ENCODE results near the gene TMEM25. TPM values are rescaled to one million over a fixed set of nuclear protein-coding genes. Genes with fewer than 3 reads are reported as not detected.
"Not testable (repeated sequence)": the region's sequence is repeated elsewhere in the genome, so short reads cannot be mapped to it uniquely, and the experiment has no call there.

Gene TMEM25
- polyA plus RNA-seq, 4 donors: 24.5 to 34.1 (median 30.4) TPM

DNA sequence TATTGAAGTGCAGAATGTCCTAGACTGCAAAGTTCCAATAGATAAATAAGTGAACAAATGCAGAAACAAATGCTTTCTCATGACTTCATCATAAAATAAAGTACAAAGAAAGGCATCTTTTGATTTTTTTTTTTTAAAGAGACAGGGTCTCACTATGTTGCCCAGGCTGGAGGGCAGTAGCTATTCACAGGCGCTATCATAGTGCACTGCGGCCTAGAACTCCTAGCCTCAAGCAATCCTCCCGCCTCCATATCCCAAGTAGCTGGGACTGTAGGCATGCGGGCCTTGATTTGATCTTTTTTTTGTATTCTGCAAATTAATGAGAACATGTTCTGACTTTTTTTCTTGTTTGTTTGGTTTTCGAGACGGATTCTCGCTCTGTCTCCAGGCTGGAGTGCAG is 43.6 kb downstream of the TMEM25 start:
- no peak for DNase-seq (ENCODE audit: low read depth in 4 of 4, low spot score in 2 of 4)

DNA sequence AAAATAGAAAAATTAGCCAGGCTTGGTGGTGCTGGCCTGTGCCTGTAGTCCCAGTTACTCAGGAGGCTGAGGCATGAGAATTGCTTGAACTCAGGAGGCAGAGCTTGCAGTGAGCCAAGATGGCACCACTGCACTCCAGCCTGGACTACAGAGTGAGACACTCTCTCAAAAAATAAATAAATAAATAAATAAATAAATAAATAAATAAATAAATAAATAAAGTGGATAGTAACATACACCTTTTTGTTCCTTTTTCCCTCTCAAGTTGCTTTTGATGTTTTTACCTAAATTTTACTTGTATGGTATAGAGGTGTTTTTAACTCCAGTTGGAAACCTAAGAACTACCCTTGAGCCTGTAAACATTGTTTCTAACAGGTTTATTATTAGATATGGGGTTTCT is 47.0 kb downstream of the TMEM25 start:
- not testable (repeated sequence) for DNase-seq (ENCODE audit: low read depth in 4 of 4, low spot score in 2 of 4)

DNA sequence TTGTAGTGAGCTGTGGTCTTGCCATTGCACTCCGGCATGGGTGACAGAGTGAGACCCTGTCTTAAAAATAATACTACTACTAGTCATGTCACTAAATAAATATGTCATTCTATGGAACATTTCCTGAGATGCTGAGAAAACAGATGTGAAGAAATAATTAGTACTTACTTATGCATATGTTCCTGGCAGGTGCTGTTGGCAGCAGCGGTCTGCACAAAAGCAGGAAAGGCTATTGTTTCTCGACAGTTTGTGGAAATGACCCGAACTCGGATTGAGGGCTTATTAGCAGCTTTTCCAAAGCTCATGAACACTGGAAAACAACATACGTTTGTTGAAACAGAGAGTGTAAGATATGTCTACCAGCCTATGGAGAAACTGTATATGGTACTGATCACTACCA is 50.1 kb downstream of the TMEM25 start:
- no peak for DNase-seq (ENCODE audit: low read depth in 4 of 4, low spot score in 2 of 4)

Other genes starting within 250 kb of the TMEM25 start
- gene CD3E, start 226.5 kb upstream of the TMEM25 start, polyA plus RNA-seq (ENCODE audit: insufficient read length in 4 of 4): under 1 TPM; 0.28 to 0.51 (median 0.38) TPM
- under 1 TPM in 2 of 4 donors, not detected in 2; 0.22 to 0.38 TPM for gene CD3D, start 188.5 kb upstream of the TMEM25 start, polyA plus RNA-seq (ENCODE audit: insufficient read length in 4 of 4)
- under 1 TPM; 0.18 to 0.24 (median 0.21) TPM for gene CD3G, start 186.8 kb upstream of the TMEM25 start, polyA plus RNA-seq (ENCODE audit: insufficient read length in 4 of 4)
- gene UBE4A, start 171.6 kb upstream of the TMEM25 start, polyA plus RNA-seq (ENCODE audit: insufficient read length in 4 of 4): 10 to 100 TPM; 30.2 to 50.1 (median 39.8) TPM
- gene ATP5MG, start 129.6 kb upstream of the TMEM25 start, polyA plus RNA-seq (ENCODE audit: insufficient read length in 4 of 4): 100 to 1,000 TPM; 381 to 539 (median 454) TPM
- 10 to 100 TPM; 31.8 to 54.5 (median 44.2) TPM for gene KMT2A, start 94.7 kb upstream of the TMEM25 start, polyA plus RNA-seq (ENCODE audit: insufficient read length in 4 of 4)
- 1 to 10 TPM; 1.2 to 3.2 (median 1.8) TPM for gene TTC36, start 3.7 kb upstream of the TMEM25 start, polyA plus RNA-seq (ENCODE audit: insufficient read length in 4 of 4)
- 10 to 100 TPM; 41.7 to 48.0 (median 45.8) TPM for gene IFT46, start 34.7 kb downstream of the TMEM25 start, polyA plus RNA-seq (ENCODE audit: insufficient read length in 4 of 4)
- 100 to 1,000 TPM; 154 to 193 (median 169) TPM for gene ARCN1, start 41.2 kb downstream of the TMEM25 start, polyA plus RNA-seq (ENCODE audit: insufficient read length in 4 of 4)
- 100 to 1,000 TPM; 103 to 191 (median 146) TPM for gene PHLDB1, start 76.4 kb downstream of the TMEM25 start, polyA plus RNA-seq (ENCODE audit: insufficient read length in 4 of 4)
- gene TREH, start 148.5 kb downstream of the TMEM25 start, polyA plus RNA-seq (ENCODE audit: insufficient read length in 4 of 4): 1 to 10 TPM in 3 of 4 donors, under 1 TPM in 1; 0.78 to 2.3 (median 1.8) TPM